Endothelial cell of umbilical vein (primary cell): ENCODE data around the gene PALMD. TPM values are rescaled to one million over a fixed set of nuclear protein-coding genes. Genes with fewer than 3 reads are reported as not detected.

Experiments
- BruUV-seq: library from RNA; stranded (reverse); fragments of 400-500 nt; replicated peaks from 2 replicates; lab custom pipeline; 2021; lab: Mats Ljungman, UMichigan
- CTCF ChIA-PET: fragments of 300-600, 350-600 bp; sonication (Branson Sonifier 250); formaldehyde crosslinking; loops from one replicate; lab custom pipeline; 2021; ENCODE audit warnings: antibody characterized with exemption, inconsistent platforms; lab: Charles Lee
- POLR2A ChIA-PET: fragments of 300-600, 350-600 bp; sonication (Branson Sonifier 250); formaldehyde crosslinking; loops from one replicate; lab custom pipeline; 2021; ENCODE audit warnings: antibody characterized with exemption, inconsistent platforms; lab: Charles Lee
- DNase-seq: peaks from one replicate; pipeline ENCODE4 v3.0.0-alpha.2; 2011; ENCODE audit warnings: low read depth, low spot score
- FAIRE-seq: peaks from 2 replicates; lab custom pipeline; 2011; peaks lifted over from hg19 to GRCh38; lab: Jason Lieb, UNC
- H2AFZ ChIP-seq: 2 replicates; pipeline ENCODE4 v1.6.0; 2012; ENCODE audit warnings: low read depth, low read length, control low read depth, inconsistent platforms
- H3K27ac ChIP-seq: 2 replicates; pipeline ENCODE4 v1.5.1; 2011; ENCODE audit warnings: low read depth, mild to moderate bottlenecking, control low read depth, low read length, moderate library complexity; ENCODE audit not compliant: insufficient read depth
- H3K27me3 ChIP-seq, 2 experiments: 2 replicates each; pipeline versions ENCODE4 v1.6.0 to v1.6.1; 2011; ENCODE audit warnings: low read length in 2 of 2, mixed read lengths in 1 of 2; ENCODE audit not compliant: control insufficient read depth in 2 of 2, insufficient read depth in 2 of 2
- H3K36me3 ChIP-seq, 2 experiments: 2 replicates in 1 of 2; 3 replicates in 1 of 2; pipeline ENCODE4 v1.5.1; 2011; ENCODE audit warnings: low read length in 2 of 2, mild to moderate bottlenecking in 1 of 2, moderate library complexity in 1 of 2; ENCODE audit not compliant: control insufficient read depth in 2 of 2, insufficient read depth in 2 of 2; ENCODE audit errors: extremely low read depth in 1 of 2
- H3K4me1 ChIP-seq: 3 replicates; pipeline ENCODE4 v1.5.1; 2011; ENCODE audit warnings: mild to moderate bottlenecking, low read length; ENCODE audit not compliant: control insufficient read depth, insufficient read depth; ENCODE audit errors: extremely low read depth
- H3K4me2 ChIP-seq: 2 replicates; pipeline ENCODE4 v1.6.1; 2011; ENCODE audit warnings: low read length, control low read depth, mixed read lengths; ENCODE audit not compliant: insufficient read depth
- H3K4me3 ChIP-seq, 3 experiments: fragments of 200-600 bp in 1 of 3; sonication (generic), shearing (Covaris generic) in 1 of 3; replicated peaks in 1 of 3; 2 replicates each; pipeline ENCODE4 v1.5.1; 2011 to 2016; ENCODE audit warnings: control low read depth in 3 of 3, low read length in 3 of 3, mild to moderate bottlenecking in 2 of 3, inconsistent platforms in 1 of 3, low read depth in 1 of 3, moderate library complexity in 1 of 3; ENCODE audit not compliant: insufficient read depth in 1 of 3
- H3K79me2 ChIP-seq: 2 replicates; pipeline ENCODE4 v1.6.0; 2012; ENCODE audit warnings: low read length, inconsistent platforms; ENCODE audit not compliant: control insufficient read depth, insufficient read depth
- H3K9ac ChIP-seq: replicated peaks from 2 replicates; pipeline ENCODE3; 2011; ENCODE audit warnings: low read length, control low read depth; ENCODE audit not compliant: insufficient read depth; ENCODE audit errors: extremely low read depth
- H3K9me1 ChIP-seq: replicated peaks from 3 replicates; pipeline ENCODE4 v1.6.0; 2011; ENCODE audit warnings: mild to moderate bottlenecking, low read length; ENCODE audit not compliant: control insufficient read depth, insufficient read depth; ENCODE audit errors: extremely low read depth
- H3K9me3 ChIP-seq: replicated peaks from 2 replicates; pipeline ENCODE4 v1.5.1; 2012; ENCODE audit warnings: low read length, inconsistent platforms; ENCODE audit not compliant: control insufficient read depth, insufficient read depth
- H4K20me1 ChIP-seq: replicated peaks from 2 replicates; pipeline ENCODE3; 2011; ENCODE audit warnings: mild to moderate bottlenecking, low read length; ENCODE audit not compliant: control insufficient read depth, insufficient read depth; ENCODE audit errors: extremely low read depth
- EZH2 ChIP-seq: IDR thresholded peaks from 2 replicates; pipeline ENCODE4 v1.6.1; 2012; ENCODE audit warnings: borderline replicate concordance, low read depth, mild to moderate bottlenecking, moderate library complexity, low read length, inconsistent platforms; ENCODE audit not compliant: severe bottlenecking
- FOS ChIP-seq: IDR thresholded peaks from 2 replicates; pipeline ENCODE4 v1.6.1; 2011; ENCODE audit warnings: mild to moderate bottlenecking, low read length, moderate library complexity, borderline replicate concordance; ENCODE audit not compliant: insufficient read depth
- GATA2 ChIP-seq: IDR thresholded peaks from 2 replicates; pipeline ENCODE4 v1.7.0; 2011; ENCODE audit warnings: low read depth, mild to moderate bottlenecking, moderate library complexity, mixed read lengths, low read length; ENCODE audit not compliant: insufficient read length, insufficient read depth
- JUN ChIP-seq: IDR thresholded peaks from 2 replicates; pipeline ENCODE4 v1.6.1; 2011; ENCODE audit warnings: borderline replicate concordance, low read depth; ENCODE audit not compliant: insufficient read length, insufficient read depth
- MYC ChIP-seq: IDR thresholded peaks from one replicate; pipeline ENCODE4 v1.6.1; 2011; ENCODE audit warnings: mild to moderate bottlenecking, low read depth, low read length
- POLR2A ChIP-seq: IDR thresholded peaks from 2 replicates; pipeline ENCODE4 v1.6.1; 2012; ENCODE audit warnings: low read depth, mild to moderate bottlenecking, control low read depth, low read length
- POLR2AphosphoS5 ChIP-seq: IDR thresholded peaks from 2 replicates; pipeline ENCODE4 v1.6.1; 2012; ENCODE audit warnings: low read depth, mild to moderate bottlenecking, control low read depth, low read length, moderate library complexity; ENCODE audit not compliant: insufficient read depth
- dilution Hi-C: fragments of 300-500 bp; cut with MboI; formaldehyde crosslinking; loops from one replicate; pipeline ENCODE4 v1.15.0; 2019; ENCODE audit warnings: low sequenced_read_pairs; ENCODE audit not compliant: extremely low pct_ligation_motif_present
- intact Hi-C: fragments of 100-400 bp; cut with micrococcal nuclease; formaldehyde crosslinking; loops from one replicate; pipeline ENCODE4 v1.10.0; 2022
- polyA plus RNA-seq, 4 experiments: library from polyadenylated mRNA; depleted of rRNA in 3 of 4; stranded (reverse) in 3 of 4; unstranded in 1 of 4; fragments of >200 nt; gene quantifications; 2 replicates each; pipeline versions ENCODE4 v1.2.1 to v1.2.3, GENCODE V29; 2011 to 2012; ENCODE audit warnings: missing spikeins in 1 of 4
- total RNA-seq: library from RNA; stranded (reverse); gene quantifications from 2 replicates; pipeline ENCODE4 v1.2.3, GENCODE V29; 2021
- TF ChIP-seq, protein P1 (sequence below), 2 donors: IDR thresholded peaks; 1 replicate in 1 of 2; 2 replicates in 1 of 2; pipeline ENCODE4 v1.5.1; 2011; ENCODE audit warnings: low read length in 2 of 2, mild to moderate bottlenecking in 2 of 2, moderate library complexity in 2 of 2, control low read depth in 1 of 2, inconsistent platforms in 1 of 2, low read depth in 1 of 2; ENCODE audit not compliant: insufficient read depth in 1 of 2; ENCODE audit errors: extremely low read depth in 1 of 2
- TF ChIP-seq, protein P2 (sequence below): IDR thresholded peaks from 2 replicates; pipeline ENCODE4 v1.6.1; 2011; ENCODE audit not compliant: insufficient read depth, insufficient read length

Gene PALMD
- total and polyA plus RNA-seq, 2 donors (not counting 3 experiments of a cell fraction or from before 2014, with no cell fraction given): 52.6 to 137 TPM

DNA sequence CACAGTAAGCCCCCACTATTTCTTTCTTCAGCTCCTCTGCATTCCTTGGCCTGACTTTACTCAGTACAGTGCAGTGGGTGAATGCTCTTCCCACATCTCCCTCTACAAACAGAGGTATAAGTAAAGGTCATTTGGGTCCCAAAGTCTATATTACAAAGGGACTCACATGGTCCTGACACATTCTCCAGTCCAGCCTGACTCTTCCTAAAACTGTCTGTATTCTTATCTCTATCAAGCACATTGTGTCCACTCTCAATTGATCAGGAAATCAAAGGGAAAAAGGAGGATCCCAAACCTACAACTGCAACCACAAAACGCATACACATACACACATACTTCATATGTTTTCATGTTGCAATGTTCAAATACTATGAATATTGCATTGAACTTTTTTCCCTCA is 71.1 kb downstream of the PALMD start:
- FAIRE-seq (no peak), DNase-seq (no peak)
- Histone ChIP-seq H3K27ac (no peak overlapping the region), H3K4me3 (no peak overlapping the region), H3K36me3 (no peaks in the 10 kb centered on the region), H4K20me1 (no peaks in the 10 kb centered on the region), H3K4me2 (no peak overlapping the region), H3K9ac (no peak overlapping the region), H3K79me2 (no peaks in the 10 kb centered on the region), H3K9me3 (no peaks in the 10 kb centered on the region), H3K27me3 (no peaks in the 10 kb centered on the region), H2AFZ (no peak overlapping the region), H3K4me1 (no peaks in the 10 kb centered on the region), H3K9me1 (peaks cover 2% of the 10 kb centered on the region)
- dilution Hi-C loops: no loop called here
- TF ChIP-seq, protein P1, sequence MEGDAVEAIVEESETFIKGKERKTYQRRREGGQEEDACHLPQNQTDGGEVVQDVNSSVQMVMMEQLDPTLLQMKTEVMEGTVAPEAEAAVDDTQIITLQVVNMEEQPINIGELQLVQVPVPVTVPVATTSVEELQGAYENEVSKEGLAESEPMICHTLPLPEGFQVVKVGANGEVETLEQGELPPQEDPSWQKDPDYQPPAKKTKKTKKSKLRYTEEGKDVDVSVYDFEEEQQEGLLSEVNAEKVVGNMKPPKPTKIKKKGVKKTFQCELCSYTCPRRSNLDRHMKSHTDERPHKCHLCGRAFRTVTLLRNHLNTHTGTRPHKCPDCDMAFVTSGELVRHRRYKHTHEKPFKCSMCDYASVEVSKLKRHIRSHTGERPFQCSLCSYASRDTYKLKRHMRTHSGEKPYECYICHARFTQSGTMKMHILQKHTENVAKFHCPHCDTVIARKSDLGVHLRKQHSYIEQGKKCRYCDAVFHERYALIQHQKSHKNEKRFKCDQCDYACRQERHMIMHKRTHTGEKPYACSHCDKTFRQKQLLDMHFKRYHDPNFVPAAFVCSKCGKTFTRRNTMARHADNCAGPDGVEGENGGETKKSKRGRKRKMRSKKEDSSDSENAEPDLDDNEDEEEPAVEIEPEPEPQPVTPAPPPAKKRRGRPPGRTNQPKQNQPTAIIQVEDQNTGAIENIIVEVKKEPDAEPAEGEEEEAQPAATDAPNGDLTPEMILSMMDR (IDR thresholded peaks at IDR 0.05; ENCODE audit: extremely low read depth in 1 of 2, insufficient read depth in 1 of 2, low read depth in 1 of 2, low read length in 2 of 2): no peak
- TF ChIP-seq POLR2A (no peak), FOS (no peak), EZH2 (no peak), GATA2 (no peak), JUN (no peak), POLR2AphosphoS5 (no peak), MYC (no peak)
- TF ChIP-seq, protein P2, sequence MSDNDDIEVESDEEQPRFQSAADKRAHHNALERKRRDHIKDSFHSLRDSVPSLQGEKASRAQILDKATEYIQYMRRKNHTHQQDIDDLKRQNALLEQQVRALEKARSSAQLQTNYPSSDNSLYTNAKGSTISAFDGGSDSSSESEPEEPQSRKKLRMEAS: no peak
- ChIA-PET POLR2A (no interaction called here), CTCF (interaction anchor here (1.2 kb wide), 1 partner anchor 10 kb away, joined by 3 read pairs; no protein-coding TSS in a partner anchor)
- no TSS peak for BruUV-seq
- intact Hi-C loops: no loop called here
